Stomach smooth muscle (tissue), 2 donors: ENCODE data around the gene GCKR.
"Not testable (repeated sequence)": the region's sequence is repeated elsewhere in the genome, so short reads cannot be mapped to it uniquely, and the experiment has no call there.

ENCODE experiments used
- H3K27ac ChIP-seq: one replicate; pipeline ENCODE4 v1.7.0; 2013; ENCODE audit warnings: mild to moderate bottlenecking, low read length, inconsistent platforms
- H3K27me3 ChIP-seq, 2 donors: one replicate each; pipeline ENCODE4 v1.7.0; 2013; ENCODE audit warnings: low read length in 2 of 2; ENCODE audit not compliant: insufficient read depth in 2 of 2, control insufficient read depth in 1 of 2
- H3K36me3 ChIP-seq, 2 donors: one replicate each; pipeline ENCODE4 v1.7.0; 2013; ENCODE audit warnings: low read length in 2 of 2; ENCODE audit not compliant: control insufficient read depth in 2 of 2, insufficient read depth in 2 of 2
- H3K4me1 ChIP-seq: one replicate; pipeline ENCODE4 v1.7.0; 2013; ENCODE audit warnings: low read length; ENCODE audit not compliant: control insufficient read depth, insufficient read depth
- H3K4me3 ChIP-seq, 2 donors: one replicate each; pipeline ENCODE4 v1.7.0; 2013; ENCODE audit warnings: low read length in 2 of 2
- H3K9ac ChIP-seq, 2 donors: one replicate each; pipeline ENCODE4 v1.7.0; 2013; ENCODE audit warnings: low read length in 2 of 2, mild to moderate bottlenecking in 1 of 2
- H3K9me3 ChIP-seq, 2 donors: one replicate each; pipeline ENCODE4 v1.7.0; 2013; ENCODE audit warnings: low read length in 2 of 2; ENCODE audit not compliant: control insufficient read depth in 2 of 2
- donor health status: healthy.
- donor health status: Pancreatic carcinoma.

The GCKR gene

DNA sequence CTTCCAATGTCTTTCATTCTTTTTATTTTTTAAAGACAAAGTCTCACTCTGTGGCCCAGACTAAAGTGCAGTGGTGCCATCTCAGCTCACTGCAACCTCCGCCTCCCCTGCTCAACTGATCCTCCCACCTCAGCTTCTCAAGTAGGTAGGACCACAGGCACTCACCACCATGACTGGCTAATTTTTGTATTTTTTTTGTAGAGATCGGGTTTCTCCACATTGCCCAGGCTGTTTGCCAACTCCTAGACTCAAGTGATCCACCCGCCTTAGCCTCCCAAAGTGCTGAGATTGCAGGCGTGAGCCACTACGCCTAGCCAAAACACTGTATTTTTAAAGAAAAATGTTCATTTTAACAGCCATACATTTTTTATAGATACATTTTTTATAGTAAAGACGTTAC, 12.7 kb downstream of the GCKR start:
- no peaks in the 10 kb centered on the region for H3K4me1 ChIP-seq
- H3K4me3 ChIP-seq, result no peak overlapping the region
- H3K9me3 ChIP-seq, result no peaks in the 10 kb centered on the region
- H3K27me3 ChIP-seq, result no peaks in the 10 kb centered on the region
- H3K27ac ChIP-seq, result no peak overlapping the region
- no peaks in the 10 kb centered on the region for H3K36me3 ChIP-seq
- H3K9ac ChIP-seq, result no peak overlapping the region

DNA sequence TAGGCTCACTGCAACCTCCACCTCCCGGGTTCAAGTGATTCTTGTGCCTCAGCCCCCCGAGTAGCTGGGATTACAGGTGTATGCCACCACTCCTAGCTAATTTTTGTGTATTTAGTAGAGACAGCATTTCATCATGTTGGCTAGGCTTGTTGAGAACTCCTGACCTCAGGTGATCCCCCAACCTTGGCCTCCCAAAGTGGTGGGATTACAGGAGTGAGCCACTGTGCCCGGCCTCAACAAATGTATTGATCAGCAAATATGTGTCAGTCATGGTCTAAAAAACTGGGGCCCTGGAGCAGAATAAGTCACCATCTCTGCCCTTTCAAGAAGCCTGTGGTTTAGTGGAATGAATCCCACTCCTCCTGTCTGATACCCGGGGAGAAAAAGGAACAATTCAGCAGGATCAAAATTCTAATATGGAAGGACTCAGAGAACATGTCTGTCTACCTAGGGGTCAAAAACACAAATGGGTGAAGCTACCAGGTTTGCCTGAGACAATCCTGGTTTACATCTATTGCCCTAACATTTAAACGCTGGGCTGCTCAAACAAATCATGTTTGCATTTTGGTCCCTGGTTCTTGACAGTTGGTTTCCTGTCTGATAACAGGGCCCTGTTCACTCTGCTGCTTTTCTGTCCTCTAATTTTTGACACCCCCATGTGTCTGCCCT, 21.6 kb downstream of the GCKR start:
- Histone ChIP-seq H3K36me3 (no peaks in the 10 kb centered on the region), H3K27ac (no peak overlapping the region), H3K27me3 (peaks cover 0 to 9% of the 10 kb centered on the region in 2 donors), H3K4me3 (no peak overlapping the region), H3K9me3 (no peaks in the 10 kb centered on the region), H3K4me1 (no peaks in the 10 kb centered on the region), H3K9ac (no peak overlapping the region)

DNA sequence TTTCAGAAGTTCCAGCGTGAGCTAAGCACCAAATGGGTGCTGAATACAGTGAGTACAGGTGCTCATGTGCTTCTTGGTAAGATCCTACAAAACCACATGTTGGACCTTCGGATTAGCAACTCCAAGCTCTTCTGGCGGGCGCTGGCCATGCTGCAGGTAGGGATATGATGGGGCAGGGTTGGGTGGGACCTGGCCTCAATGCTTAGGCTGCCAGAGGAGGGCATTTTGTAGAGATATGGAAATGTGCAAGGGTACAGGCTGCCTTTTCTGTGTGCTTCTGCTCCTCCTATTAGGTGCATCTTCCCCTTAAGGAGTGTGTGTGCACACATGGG, 22.1 kb downstream of the GCKR start:
- H3K9ac ChIP-seq, result no peak overlapping the region
- H3K27me3 ChIP-seq, result peaks cover 0 to 9% of the 10 kb centered on the region in 2 donors
- no peaks in the 10 kb centered on the region for H3K9me3 ChIP-seq
- no peak overlapping the region for H3K27ac ChIP-seq
- H3K36me3 ChIP-seq, result no peaks in the 10 kb centered on the region
- H3K4me1 ChIP-seq, result no peaks in the 10 kb centered on the region
- no peak overlapping the region for H3K4me3 ChIP-seq

DNA sequence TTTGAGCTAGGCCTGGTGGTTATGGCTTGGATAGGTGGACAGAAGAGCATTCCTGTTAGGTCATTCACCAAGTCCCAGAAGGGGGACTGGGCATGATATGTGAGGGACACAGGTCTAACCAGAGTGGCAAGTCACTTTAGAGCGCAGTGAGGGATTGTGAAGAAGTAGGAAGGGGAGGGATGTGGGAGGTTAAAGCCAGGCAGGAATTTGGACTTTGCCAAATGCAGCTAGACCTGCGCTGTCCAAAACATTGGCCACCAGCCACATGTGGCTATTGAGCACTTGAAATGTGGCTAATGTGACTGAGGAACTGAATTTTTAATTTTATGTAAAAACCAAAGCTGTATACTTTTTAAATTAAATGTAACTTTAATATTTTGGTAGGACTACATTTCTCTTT, 23.7 kb downstream of the GCKR start:
- H3K9ac ChIP-seq, result no peak overlapping the region
- H3K4me3 ChIP-seq, result no peak overlapping the region
- H3K9me3 ChIP-seq, result no peaks in the 10 kb centered on the region
- no peaks in the 10 kb centered on the region for H3K4me1 ChIP-seq
- peaks cover 0 to 9% of the 10 kb centered on the region in 2 donors for H3K27me3 ChIP-seq
- no peak overlapping the region for H3K27ac ChIP-seq
- H3K36me3 ChIP-seq, result no peaks in the 10 kb centered on the region

DNA sequence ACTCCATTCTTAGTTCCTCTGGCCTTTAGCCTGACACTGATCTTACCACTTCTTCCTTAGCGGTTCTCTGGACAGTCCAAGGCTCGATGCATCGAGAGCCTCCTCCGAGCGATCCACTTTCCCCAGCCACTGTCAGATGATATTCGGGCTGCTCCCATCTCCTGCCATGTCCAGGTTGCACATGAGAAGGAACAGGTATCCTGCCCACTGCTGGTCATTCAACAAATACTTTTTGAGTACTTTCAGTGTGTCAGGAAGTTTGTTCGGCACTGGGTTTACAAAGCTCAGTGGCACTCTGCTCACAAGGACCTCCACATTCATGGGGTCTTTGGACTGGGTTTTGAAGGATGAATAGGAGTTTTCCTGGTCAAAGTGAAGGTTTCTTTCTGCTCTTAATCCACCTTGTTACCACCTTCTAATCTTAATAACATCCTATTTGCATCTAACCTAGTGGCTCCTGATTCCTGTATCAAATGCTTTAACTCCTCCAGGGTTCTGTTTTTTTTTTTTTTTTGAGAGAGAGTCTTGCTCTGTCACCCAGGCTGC, 25.8 kb downstream of the GCKR start:
- no peak overlapping the region for H3K9ac ChIP-seq
- H3K9me3 ChIP-seq, result no peaks in the 10 kb centered on the region
- H3K4me1 ChIP-seq, result no peaks in the 10 kb centered on the region
- H3K27me3 ChIP-seq, result peaks cover 0 to 9% of the 10 kb centered on the region in 2 donors
- H3K27ac ChIP-seq, result no peak overlapping the region
- no peak overlapping the region for H3K4me3 ChIP-seq
- no peaks in the 10 kb centered on the region for H3K36me3 ChIP-seq

DNA sequence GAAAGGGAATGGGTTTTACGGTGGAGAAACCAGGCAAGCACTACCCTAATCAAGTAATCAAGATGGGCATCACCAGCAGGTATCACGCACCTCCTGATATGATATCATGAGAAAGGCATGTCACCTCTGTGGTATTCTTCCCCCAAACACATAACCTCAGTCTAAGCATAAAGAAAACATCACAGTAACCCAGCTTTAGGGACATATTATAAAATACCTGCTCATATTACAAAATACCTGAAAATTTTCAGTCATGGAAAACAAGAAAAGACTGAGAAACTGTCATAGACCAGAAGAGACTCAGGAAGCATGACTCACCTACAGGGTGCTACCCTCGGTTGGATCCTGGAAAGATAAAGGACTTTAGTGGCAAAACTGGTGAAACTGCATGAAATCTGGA, 30.5 kb downstream of the GCKR start:
- Histone ChIP-seq H3K4me1 (no peaks in the 10 kb centered on the region), H3K27me3 (no peaks in the 10 kb centered on the region), H3K4me3 (no peak overlapping the region), H3K36me3 (no peaks in the 10 kb centered on the region), H3K9ac (no peak overlapping the region), H3K27ac (no peak overlapping the region), H3K9me3 (no peaks in the 10 kb centered on the region)

DNA sequence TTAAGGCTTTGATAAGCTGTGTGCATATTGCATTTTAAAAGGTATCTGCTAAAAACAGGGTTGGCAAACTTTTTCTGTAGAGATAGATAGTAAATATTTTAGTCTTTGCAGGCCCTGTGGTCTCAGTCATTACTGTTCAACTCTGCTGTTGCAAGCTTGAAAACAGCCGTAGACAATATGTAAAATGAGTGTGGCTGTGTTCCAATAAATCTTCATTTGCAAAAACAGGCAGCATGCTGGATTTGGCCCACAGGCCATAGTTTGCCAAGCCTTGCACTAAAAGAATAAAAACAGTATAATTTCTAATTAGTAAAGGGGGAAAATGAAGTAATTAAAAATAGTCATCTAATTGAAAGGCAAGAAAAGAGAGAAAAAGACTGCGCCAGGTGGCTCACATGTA, 35.3 kb downstream of the GCKR start:
- Histone ChIP-seq H3K36me3 (no peaks in the 10 kb centered on the region), H3K4me3 (no peak overlapping the region), H3K4me1 (no peaks in the 10 kb centered on the region), H3K9me3 (no peaks in the 10 kb centered on the region), H3K27ac (no peak overlapping the region), H3K9ac (no peak overlapping the region), H3K27me3 (no peaks in the 10 kb centered on the region)

DNA sequence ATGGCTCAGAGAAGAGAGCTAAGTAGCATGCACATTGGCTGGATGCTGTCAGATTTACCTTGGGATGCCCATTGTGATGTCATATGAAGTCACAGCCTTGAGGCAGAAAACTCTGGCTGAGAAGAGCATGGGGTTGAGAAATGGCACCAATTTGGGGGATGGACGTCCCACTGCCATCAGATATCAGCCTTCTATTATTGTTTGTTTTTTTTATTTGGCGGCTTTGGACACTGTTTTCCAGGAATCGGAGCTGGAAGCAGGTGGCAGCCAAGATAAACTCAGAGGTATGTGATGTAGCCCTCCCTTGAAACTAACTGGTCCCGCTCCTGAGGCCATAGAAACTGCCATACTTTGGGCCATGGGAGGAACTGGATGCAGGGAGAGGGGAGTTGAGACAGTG, 40.6 kb downstream of the GCKR start:
- no peaks in the 10 kb centered on the region for H3K4me1 ChIP-seq
- H3K27me3 ChIP-seq, result peaks cover 0 to 2% of the 10 kb centered on the region in 2 donors
- H3K9ac ChIP-seq, result no peak overlapping the region
- H3K9me3 ChIP-seq, result no peaks in the 10 kb centered on the region
- H3K4me3 ChIP-seq, result no peak overlapping the region
- no peaks in the 10 kb centered on the region for H3K36me3 ChIP-seq
- no peak overlapping the region for H3K27ac ChIP-seq

DNA sequence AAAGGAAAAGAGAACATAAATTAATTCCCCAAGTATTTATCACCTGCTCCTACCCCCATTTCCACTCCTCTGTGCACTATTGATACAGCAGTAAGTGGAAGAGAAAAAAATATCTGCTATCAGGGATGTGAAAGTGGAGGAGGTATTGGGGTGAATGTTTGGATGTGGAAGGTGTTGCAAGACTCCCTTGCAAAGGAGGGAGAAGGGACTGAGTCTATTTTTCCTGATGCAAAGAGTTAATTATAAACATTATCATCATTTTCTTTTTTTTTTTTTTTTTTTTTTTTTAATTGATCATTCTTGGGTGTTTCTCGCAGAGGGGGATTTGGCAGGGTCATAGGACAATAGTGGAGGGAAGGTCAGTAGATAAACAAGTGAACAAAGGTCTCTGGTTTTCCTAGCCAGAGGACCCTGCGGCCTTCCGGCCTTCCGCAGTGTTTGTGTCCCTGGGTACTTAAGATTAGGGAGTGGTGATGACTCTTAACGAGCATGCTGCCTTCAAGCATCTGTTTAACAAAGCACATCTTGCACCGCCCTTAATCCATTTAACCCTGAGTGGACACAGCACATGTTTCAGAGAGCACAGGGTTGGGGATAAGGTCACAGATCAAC, 42.3 kb downstream of the GCKR start:
- not testable (repeated sequence) for H3K9ac ChIP-seq, H3K4me1 ChIP-seq, H3K9me3 ChIP-seq, H3K4me3 ChIP-seq, H3K27me3 ChIP-seq, H3K36me3 ChIP-seq, H3K27ac ChIP-seq

DNA sequence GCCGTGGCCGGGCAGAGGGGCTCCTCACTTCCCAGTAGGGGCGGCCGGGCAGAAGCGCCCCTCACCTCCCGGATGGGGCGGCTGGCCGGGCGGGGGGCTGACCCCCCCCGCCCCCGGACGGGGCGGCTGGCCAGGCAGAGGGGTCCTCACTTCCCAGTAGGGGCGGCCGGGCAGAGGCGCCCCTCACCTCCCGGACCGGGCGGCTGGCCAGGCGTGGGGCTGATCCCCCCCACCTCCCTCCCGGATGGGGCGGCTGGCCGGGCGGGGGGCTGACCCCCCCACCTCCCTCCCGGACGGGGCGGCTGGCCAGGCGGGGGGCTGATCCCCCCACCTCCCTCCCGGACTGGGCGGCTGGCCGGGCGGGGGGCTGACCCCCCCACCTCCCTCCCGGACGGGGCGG, 43.0 kb downstream of the GCKR start:
- not testable (repeated sequence) for H3K36me3 ChIP-seq, H3K4me1 ChIP-seq, H3K9ac ChIP-seq, H3K9me3 ChIP-seq, H3K4me3 ChIP-seq, H3K27me3 ChIP-seq, H3K27ac ChIP-seq

DNA sequence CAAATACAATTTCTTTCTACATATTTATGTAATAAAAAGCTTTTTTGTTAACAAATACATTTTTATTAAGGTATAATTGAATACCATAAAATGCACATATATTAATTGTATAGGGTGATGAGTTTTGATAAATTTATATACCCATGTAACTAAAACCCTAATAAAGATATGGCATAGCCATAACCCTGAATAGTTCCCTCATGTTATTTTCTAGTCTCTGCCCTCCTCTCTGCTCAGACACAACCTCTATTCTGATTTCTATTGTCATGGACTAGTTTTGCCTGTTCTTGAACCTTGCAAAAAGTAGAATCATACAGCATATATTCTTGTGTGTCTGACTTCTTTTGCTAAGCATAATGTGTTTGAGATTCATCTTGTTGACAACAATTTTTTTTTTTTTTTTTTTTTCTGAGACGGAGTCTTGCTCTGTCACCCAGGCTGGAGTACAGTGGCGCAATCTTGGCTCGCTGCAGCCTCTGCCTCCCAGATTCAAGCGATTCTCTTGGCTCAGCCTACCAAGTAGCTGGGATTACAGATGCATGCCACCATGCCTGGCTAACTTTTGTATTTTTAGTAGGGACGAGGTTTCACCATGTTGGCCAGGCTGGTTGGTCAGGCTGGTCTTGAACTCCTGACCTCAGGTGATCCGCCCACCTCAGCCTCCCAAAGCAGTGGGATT, 47.6 kb downstream of the GCKR start:
- Histone ChIP-seq H3K36me3 (no peaks in the 10 kb centered on the region), H3K9ac (no peak overlapping the region), H3K9me3 (peaks cover 0 to 6% of the 10 kb centered on the region in 2 donors), H3K4me3 (no peak overlapping the region), H3K27me3 (no peaks in the 10 kb centered on the region), H3K4me1 (no peaks in the 10 kb centered on the region), H3K27ac (no peak overlapping the region)
